Iris pigment epithelial cell (primary cell): ENCODE data around the gene LDLRAP1.

ENCODE experiments used
- DNase-seq: peaks from one replicate; pipeline ENCODE4 v3.0.0-alpha.2; 2011; ENCODE audit warnings: low read depth

LDLRAP1 gene

DNA sequence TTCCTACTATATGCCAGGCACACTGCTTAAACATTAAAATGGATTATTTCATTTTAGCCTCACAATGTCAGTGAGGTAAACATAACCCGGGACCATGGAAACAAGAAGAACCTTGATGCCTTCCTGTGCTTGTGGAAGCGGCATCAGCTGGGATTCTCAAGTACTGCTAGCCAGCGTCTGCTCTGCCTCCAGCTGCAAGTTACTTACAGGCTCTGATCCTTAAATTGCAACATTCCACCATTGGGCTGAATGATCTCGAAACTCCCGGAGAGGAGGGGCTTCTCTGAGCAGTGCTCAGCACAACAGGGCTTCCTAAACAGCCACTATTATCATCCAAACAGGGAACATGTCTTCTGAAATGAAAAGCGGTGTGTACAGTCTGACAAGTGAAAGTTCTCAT is 66.5 kb downstream of the LDLRAP1 start:
- peak; percentile 29 for DNase-seq

DNA sequence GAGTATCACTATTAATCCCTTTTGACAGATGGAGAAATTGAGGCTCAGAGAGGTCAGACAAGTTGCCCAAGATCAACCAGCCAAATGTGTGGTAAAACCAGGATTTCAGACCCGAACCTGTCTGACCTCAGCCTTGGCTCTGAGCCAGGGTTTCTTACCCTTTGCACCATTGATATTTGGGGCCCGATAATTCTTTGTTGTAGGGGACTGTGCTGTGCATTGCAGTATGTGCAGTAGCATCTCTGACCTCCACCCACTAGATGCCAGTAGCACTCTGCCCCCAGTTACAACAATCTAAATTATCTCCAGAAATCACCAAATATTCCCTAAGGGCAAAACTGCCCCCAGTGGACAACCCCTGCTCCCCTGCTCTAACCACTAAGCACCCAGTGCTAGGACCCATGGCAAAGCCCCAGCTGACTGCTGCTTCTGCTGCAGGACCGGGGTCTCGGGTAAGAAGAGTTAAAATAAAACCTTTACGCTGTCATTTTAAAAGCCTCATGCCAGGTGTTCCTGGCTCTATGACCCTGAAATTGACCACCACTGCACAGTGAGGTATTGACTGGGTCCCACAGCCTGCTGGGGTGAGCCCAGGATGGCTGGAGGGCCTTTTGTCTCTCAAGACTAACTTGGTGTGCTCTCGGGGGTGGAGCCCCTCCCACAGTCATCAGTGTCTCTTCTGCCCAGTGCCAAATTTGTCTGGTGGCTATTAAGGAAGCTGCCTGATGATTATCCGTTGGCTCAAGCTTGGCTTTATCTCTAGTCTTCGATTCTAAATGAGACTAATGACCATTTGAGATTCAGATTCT is 67.6 kb downstream of the LDLRAP1 start:
- DNase-seq = no peak

DNA sequence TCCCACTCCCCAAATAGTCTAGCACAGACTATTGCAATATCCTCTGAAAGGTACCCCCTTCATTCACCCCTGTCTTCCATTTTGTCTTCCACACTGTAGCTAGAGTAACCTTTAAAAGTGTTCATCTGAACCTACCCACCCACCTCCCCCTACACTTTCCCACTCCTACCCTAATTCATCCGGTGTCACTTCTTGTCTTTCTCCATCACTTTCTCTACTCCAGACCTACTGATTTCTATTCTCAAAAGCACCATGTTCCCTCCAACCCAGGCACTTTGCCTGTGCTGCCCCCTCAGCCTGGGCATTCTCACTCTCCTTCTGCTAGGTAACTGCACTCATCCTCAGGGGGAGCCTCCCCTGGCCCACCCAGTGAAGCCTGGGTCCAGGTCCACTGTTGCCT is 68.4 kb downstream of the LDLRAP1 start:
- DNase-seq = no peak

DNA sequence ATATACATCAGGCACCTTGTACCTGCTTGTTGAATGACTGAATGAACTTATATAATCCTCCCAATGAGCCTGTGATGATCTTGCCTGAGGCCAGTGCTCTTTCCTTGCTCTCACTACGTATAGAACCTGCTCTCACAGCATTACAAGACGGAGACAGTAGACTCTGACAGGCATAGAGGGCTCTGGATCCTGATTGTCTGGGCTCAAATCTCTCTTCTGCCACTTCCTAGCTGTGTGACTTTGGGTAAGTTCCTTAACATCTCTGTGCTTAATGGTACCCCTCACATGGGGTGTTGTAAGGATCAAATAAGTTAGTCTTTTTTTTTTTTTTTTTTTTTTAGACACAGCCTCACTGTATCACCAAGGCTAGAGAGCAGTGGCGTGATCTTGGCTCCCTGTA is 69.0 kb downstream of the LDLRAP1 start:
- no peak for DNase-seq

DNA sequence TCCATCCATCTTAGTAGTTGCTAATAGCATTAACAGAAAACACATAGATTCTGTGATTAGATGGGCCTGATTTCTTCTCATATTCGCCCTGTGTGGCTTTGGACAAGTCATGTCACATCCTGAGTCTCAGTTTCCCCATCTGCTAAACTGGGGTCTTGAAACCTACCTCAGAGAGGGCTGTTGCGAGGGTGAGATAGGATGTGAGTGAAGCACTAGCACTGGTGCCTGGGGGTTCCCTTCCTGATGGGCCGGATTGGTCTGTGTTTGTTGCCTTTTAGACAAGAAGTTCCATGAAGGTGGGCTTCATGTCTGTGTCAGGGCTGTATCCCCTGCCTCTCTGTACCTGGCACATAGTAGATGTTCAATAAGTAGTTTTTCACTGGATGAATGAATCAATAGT is 69.7 kb downstream of the LDLRAP1 start:
- no peak for DNase-seq

DNA sequence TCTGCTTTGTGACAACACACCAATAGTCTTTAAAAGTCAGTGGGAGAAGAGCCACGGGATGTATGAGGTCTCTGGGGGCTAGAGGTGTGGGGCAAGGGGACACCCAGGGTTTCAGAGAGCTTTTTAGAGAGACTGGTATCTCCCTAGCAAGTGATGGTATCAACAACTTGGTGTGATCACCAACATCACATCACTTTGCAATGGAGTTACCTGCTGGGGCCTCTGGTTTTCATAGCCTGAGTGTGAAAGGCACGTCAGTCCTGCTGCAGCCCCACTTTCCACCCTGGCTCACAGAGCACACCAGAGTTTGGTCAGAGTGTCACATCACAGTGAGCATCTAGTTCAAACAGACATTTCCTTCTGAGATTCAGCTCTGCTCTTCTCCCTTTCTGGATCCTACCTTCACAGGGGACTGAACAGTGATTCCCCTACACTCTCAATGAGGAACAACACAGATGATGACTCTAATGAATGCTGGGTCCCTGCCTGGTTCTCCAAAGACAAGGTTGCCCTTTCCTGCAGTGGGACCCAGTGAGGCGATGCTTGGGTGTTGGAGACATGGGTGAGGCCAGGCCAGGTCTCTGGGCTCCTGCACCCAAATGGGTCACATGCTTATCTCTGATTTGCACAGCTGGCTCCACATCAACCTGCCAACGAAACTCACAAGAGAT is 71.2 kb downstream of the LDLRAP1 start:
- no peak for DNase-seq

GRCh38 chr1:25615172-25615541 is 71.8 kb downstream of the LDLRAP1 start:
- no peak for DNase-seq

GRCh38 chr1:25615563-25616094 is 72.2 kb downstream of the LDLRAP1 start:
- peak; percentile 13 for DNase-seq

GRCh38 chr1:25616095-25616986 is 72.9 kb downstream of the LDLRAP1 start, which contains the start of gene MAN1C1:
MAN1C1 (plus strand) TSS chr1:25616791; CDS start chr1:25617798, 1,007 bp downstream.
- DNase-seq = peak; percentile 83

GRCh38 chr1:25616987-25617624 is 73.7 kb downstream of the LDLRAP1 start:
- no peak for DNase-seq

DNA sequence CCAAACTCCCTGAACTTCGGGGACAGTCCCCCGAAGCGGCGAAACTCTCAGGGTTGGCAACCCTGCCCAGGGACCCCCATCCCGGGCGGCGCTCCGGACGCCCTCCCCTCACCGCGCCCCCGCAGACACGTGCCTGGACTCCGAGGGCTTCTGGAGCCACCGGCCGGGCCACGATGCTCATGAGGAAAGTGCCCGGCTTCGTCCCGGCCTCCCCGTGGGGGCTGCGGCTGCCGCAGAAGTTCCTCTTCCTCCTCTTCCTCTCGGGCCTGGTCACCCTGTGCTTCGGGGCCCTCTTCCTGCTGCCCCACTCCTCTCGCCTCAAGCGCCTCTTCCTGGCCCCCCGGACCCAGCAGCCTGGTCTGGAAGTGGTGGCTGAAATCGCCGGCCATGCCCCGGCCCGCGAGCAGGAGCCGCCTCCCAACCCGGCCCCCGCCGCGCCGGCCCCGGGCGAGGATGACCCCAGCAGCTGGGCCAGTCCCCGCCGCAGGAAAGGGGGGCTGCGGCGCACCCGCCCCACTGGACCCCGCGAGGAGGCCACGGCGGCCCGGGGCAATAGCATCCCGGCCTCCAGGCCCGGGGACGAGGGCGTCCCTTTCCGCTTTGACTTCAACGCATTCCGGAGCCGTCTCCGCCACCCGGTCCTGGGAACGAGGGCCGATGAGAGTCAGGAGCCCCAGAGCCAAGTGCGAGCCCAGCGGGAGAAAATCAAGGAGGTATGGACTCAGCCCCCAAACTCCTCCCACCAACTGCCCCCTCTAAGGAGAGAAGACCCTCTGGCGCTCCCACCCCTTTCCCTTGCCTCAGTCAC is 74.4 kb downstream of the LDLRAP1 start:
- DNase-seq = no peak

DNA sequence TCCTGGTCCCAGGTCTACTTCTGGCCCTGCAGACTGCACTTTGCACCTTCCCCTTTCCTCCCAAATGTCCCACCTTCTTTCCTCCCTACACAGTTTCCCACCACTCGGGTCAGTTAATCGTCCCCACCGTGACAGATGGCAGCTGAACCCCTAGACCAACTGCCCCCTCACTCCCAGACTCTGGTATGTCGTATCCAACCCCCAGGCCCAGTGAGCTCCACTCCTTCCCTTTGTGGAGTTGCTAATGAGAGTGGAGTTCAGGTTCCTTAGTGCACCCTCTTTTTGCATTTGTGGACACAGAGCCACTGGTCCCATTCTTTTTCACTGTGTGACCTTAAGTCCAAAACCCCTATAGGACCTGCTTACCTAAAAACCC is 75.0 kb downstream of the LDLRAP1 start:
- DNase-seq = no peak
